ENCODE measurements around the gene ADAMTS6.

ADAMTS6 gene

GRCh38 chr5:65184780-65185179 is 296.9 kb downstream of the ADAMTS6 start:
- TF ChIP-seq CEBPB (IDR thresholded peaks at IDR 0.05) (no peak), EGR1 (IDR thresholded peaks at IDR 0.05) (no peak), RAD21 (IDR thresholded peaks at IDR 0.05; ENCODE audit: low read depth) (no peak), REST (IDR thresholded peaks at IDR 0.05; ENCODE audit: low read depth) (no peak), FOXM1 (IDR thresholded peaks at IDR 0.05; ENCODE audit: borderline replicate concordance, low read depth) (no peak), YY1 (IDR thresholded peaks at IDR 0.05; ENCODE audit: low read depth) (no peak), CREB1 (IDR thresholded peaks at IDR 0.05; ENCODE audit: low read depth) (no peak), EP300 (IDR thresholded peaks at IDR 0.05; ENCODE audit: borderline replicate concordance) (no peak), TEAD4 (IDR thresholded peaks at IDR 0.05) (no peak), NFIC (IDR thresholded peaks at IDR 0.05) (no peak), USF1 (IDR thresholded peaks at IDR 0.05) (no peak), TAF1 (IDR thresholded peaks at IDR 0.05; ENCODE audit: low read depth) (no peak), ZBTB7A (IDR thresholded peaks at IDR 0.05; ENCODE audit: low read depth) (no peak), MAX (IDR thresholded peaks at IDR 0.05) (no peak), TCF12 (IDR thresholded peaks at IDR 0.05; ENCODE audit: low read depth) (no peak)

- TF ChIP-seq TAF1 (IDR thresholded peaks at IDR 0.05; ENCODE audit: low read depth) (no peak), TEAD4 (IDR thresholded peaks at IDR 0.05) (no peak), RAD21 (IDR thresholded peaks at IDR 0.05; ENCODE audit: low read depth) (no peak), TCF12 (IDR thresholded peaks at IDR 0.05; ENCODE audit: low read depth) (no peak), ZBTB7A (IDR thresholded peaks at IDR 0.05; ENCODE audit: low read depth) (no peak), FOXM1 (IDR thresholded peaks at IDR 0.05; ENCODE audit: borderline replicate concordance, low read depth) (no peak), CEBPB (IDR thresholded peaks at IDR 0.05) (no peak), CREB1 (IDR thresholded peaks at IDR 0.05; ENCODE audit: low read depth) (no peak), EP300 (IDR thresholded peaks at IDR 0.05; ENCODE audit: borderline replicate concordance) (no peak), EGR1 (IDR thresholded peaks at IDR 0.05) (no peak), REST (IDR thresholded peaks at IDR 0.05; ENCODE audit: low read depth) (no peak), USF1 (IDR thresholded peaks at IDR 0.05) (no peak), MAX (IDR thresholded peaks at IDR 0.05) (no peak), NFIC (IDR thresholded peaks at IDR 0.05) (no peak), YY1 (IDR thresholded peaks at IDR 0.05; ENCODE audit: low read depth) (no peak)
Measured at GRCh38 chr5:65173130-65173525, 308.6 kb downstream of the ADAMTS6 start.

GRCh38 chr5:65172486-65173129 is 309.1 kb downstream of the ADAMTS6 start:
- TF ChIP-seq REST (IDR thresholded peaks at IDR 0.05; ENCODE audit: low read depth) (no peak), TCF12 (IDR thresholded peaks at IDR 0.05; ENCODE audit: low read depth) (no peak), EP300 (IDR thresholded peaks at IDR 0.05; ENCODE audit: borderline replicate concordance) (no peak), MAX (IDR thresholded peaks at IDR 0.05) (no peak), CREB1 (IDR thresholded peaks at IDR 0.05; ENCODE audit: low read depth) (no peak), RAD21 (IDR thresholded peaks at IDR 0.05; ENCODE audit: low read depth) (no peak)

GRCh38 chr5:65171645-65172044 is 310.1 kb downstream of the ADAMTS6 start:
- TF ChIP-seq YY1 (IDR thresholded peaks at IDR 0.05; ENCODE audit: low read depth) (no peak), TEAD4 (IDR thresholded peaks at IDR 0.05) (no peak), MAX (IDR thresholded peaks at IDR 0.05) (no peak), RAD21 (IDR thresholded peaks at IDR 0.05; ENCODE audit: low read depth) (no peak), ZBTB7A (IDR thresholded peaks at IDR 0.05; ENCODE audit: low read depth) (no peak), REST (IDR thresholded peaks at IDR 0.05; ENCODE audit: low read depth) (no peak), CEBPB (IDR thresholded peaks at IDR 0.05) (no peak), EGR1 (IDR thresholded peaks at IDR 0.05) (no peak), CREB1 (IDR thresholded peaks at IDR 0.05; ENCODE audit: low read depth) (no peak), FOXM1 (IDR thresholded peaks at IDR 0.05; ENCODE audit: borderline replicate concordance, low read depth) (no peak), TAF1 (IDR thresholded peaks at IDR 0.05; ENCODE audit: low read depth) (no peak), NFIC (IDR thresholded peaks at IDR 0.05) (no peak), TCF12 (IDR thresholded peaks at IDR 0.05; ENCODE audit: low read depth) (no peak), USF1 (IDR thresholded peaks at IDR 0.05) (no peak), EP300 (IDR thresholded peaks at IDR 0.05; ENCODE audit: borderline replicate concordance) (no peak)

All from Ishikawa (cell line).